NCI-H2029 treated with DMSO at 0.1 percent for 48 hours (cell line): ENCODE data around the gene CCT3.
A peak's percentile ranks its signal among the peaks of the same experiment; 100 is the strongest.
"Not testable (repeated sequence)": the region's sequence is repeated elsewhere in the genome, so short reads cannot be mapped to it uniquely, and the experiment has no call there.

Experiments used
- DNase-seq: peaks from one replicate; lab custom pipeline; 2025; lab: John Stamatoyannopoulos, UW

The CCT3 gene

GRCh38 chr1:156336242-156336641, 1.9 kb downstream of the CCT3 start:
- no peak for DNase-seq

- not testable (repeated sequence) for DNase-seq
Observed at GRCh38 chr1:156323179-156323578, 14.9 kb downstream of the CCT3 start.

- DNase-seq: no peak
Observed at GRCh38 chr1:156320560-156320959, 17.5 kb downstream of the CCT3 start.

- DNase-seq: no peak
Observed at GRCh38 chr1:156319664-156320063, 18.4 kb downstream of the CCT3 start.

GRCh38 chr1:156316909-156317308, 21.2 kb downstream of the CCT3 start:
- no peak for DNase-seq

- DNase-seq: no peak
Observed at GRCh38 chr1:156310962-156311361, 27.1 kb downstream of the CCT3 start.

GRCh38 chr1:156308078-156308477, 30.0 kb downstream of the CCT3 start:
- DNase-seq: no peak

GRCh38 chr1:156305215-156305614, 32.9 kb downstream of the CCT3 start:
- DNase-seq: no peak

GRCh38 chr1:156303241-156303640, 34.9 kb downstream of the CCT3 start:
- DNase-seq: no peak

- no peak for DNase-seq
Observed at GRCh38 chr1:156298852-156299357, 39.2 kb downstream of the CCT3 start, which contains the start of gene VHLL. TSS of gene VHLL (minus strand) at chr1:156299307. CDS start at chr1:156299189, 118 bp downstream.

GRCh38 chr1:156295391-156295947, 42.6 kb downstream of the CCT3 start, which contains the start of gene GLMP:
TSS of gene GLMP (minus strand) at chr1:156295679. CDS start at chr1:156295645, 34 bp downstream.
- DNase-seq: no peak

- DNase-seq: no peak
Observed at GRCh38 chr1:156293895-156294294, 44.2 kb downstream of the CCT3 start.

GRCh38 chr1:156293098-156293434, 45.0 kb downstream of the CCT3 start:
- no peak for DNase-seq

- DNase-seq: peak; percentile 55
Observed at GRCh38 chr1:156291226-156292061, 46.6 kb downstream of the CCT3 start.

GRCh38 chr1:156289857-156290256, 48.2 kb downstream of the CCT3 start:
- no peak for DNase-seq

GRCh38 chr1:156286061-156286460, 52.0 kb downstream of the CCT3 start:
- no peak for DNase-seq

GRCh38 chr1:156285437-156285836, 52.7 kb downstream of the CCT3 start:
- no peak for DNase-seq

- no peak for DNase-seq
Observed at GRCh38 chr1:156284757-156285156, 53.3 kb downstream of the CCT3 start.

GRCh38 chr1:156284112-156284511, 54.0 kb downstream of the CCT3 start, which contains the start of gene TMEM79:
TSS of gene TMEM79 (plus strand) at chr1:156284325. CDS start at chr1:156285227, 902 bp downstream.
- DNase-seq: no peak

- no peak for DNase-seq
Observed at GRCh38 chr1:156283521-156283920, 54.6 kb downstream of the CCT3 start.

- DNase-seq: peak; percentile 85
Observed at GRCh38 chr1:156282479-156283222, 55.4 kb downstream of the CCT3 start, which contains the start of gene SMG5. TSS of gene SMG5 (minus strand) at chr1:156282825. CDS start at chr1:156282680, 145 bp downstream.
